Upper lobe of right lung (tissue), 1 donor: ENCODE measurements around the gene TBX3. TPM values are rescaled to one million over a fixed set of nuclear protein-coding genes. Genes with fewer than 3 reads are reported as not detected.
"Not testable (repeated sequence)": the region's sequence is repeated elsewhere in the genome, so short reads cannot be mapped to it uniquely, and the experiment has no call there.

Experiments
- ATAC-seq: fragments of 200-7000 bp; cut with Tn5 transposase; one replicate; pipeline ENCODE4 v1.9.1; 2020; ENCODE audit warnings: mild to moderate bottlenecking, moderate library complexity
- DNase-seq: peaks from one replicate; pipeline ENCODE4 v3.0.0-alpha.2; 2020
- H3K27ac ChIP-seq: fragments of 200-600 bp; one replicate; pipeline ENCODE4 v1.8.0; 2022
- H3K27me3 ChIP-seq: fragments of 200-600 bp; one replicate; pipeline ENCODE4 v1.8.0; 2022; ENCODE audit warnings: mild to moderate bottlenecking
- H3K36me3 ChIP-seq: fragments of 200-600 bp; one replicate; pipeline ENCODE4 v1.8.0; 2022
- H3K4me1 ChIP-seq: fragments of 200-600 bp; one replicate; pipeline ENCODE4 v1.8.0; 2022
- H3K4me3 ChIP-seq: fragments of 200-600 bp; one replicate; pipeline ENCODE4 v1.8.0; 2022; ENCODE audit warnings: mild to moderate bottlenecking
- H3K9me3 ChIP-seq: fragments of 200-600 bp; one replicate; pipeline ENCODE4 v1.8.0; 2022
- CTCF ChIP-seq: fragments of 200-600 bp; IDR thresholded peaks from one replicate; pipeline ENCODE4 v1.8.0; 2022; ENCODE audit warnings: antibody characterized with exemption
- intact Hi-C: fragments of 100-400 bp; cut with DNase I; formaldehyde crosslinking; loops from one replicate; pipeline ENCODE4 v1.11.0; 2022
- total RNA-seq: library from RNA; stranded (reverse); fragmentation: NEBNext Ultra II Directional; extraction: Animal tissue kit (Norgen Biotek cat#: 25700); gene quantifications from one replicate; pipeline ENCODE4 v1.2.1, GENCODE V29; 2021
- donor health status: DM: no; HTN: yes; CAD: no; lungs with severe emphysema.

TBX3 gene
- total RNA-seq, 1 donor from 2014 or later: 35.9 TPM

DNA sequence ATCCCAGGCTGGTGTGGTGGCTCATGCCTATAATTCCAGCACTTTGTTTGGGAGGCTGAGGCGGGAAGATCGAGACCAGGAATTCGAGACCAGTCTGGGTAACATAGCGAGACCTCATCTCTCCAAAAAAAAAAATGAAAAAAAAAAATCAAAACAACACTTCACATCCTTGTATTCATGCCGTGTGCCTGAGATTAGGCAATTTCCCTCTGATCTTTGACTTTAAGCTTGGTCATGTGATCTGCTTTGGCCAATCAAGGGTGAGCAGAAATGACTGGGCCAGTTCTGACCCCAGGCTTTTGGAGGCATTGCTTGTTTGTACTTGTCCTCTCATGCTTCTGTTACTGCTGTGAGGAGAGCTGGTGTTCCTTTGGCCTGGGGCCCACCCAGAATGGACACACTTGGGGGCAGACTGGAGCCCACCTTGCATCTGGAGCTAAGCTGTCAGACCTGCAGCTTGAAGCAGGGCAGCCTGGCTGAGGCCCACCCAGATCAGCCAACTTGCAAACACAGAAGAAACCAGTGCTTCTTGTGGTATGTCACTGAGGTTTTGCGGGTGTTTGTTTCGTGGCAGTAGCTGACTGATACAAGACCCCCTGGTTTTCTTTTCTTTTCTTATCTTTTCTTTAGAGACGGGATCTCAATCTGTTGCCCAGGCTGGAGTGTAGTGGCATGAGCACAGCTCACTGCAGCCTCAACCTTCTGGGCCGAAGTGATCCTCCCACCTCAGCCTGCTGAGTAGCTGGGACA is 29.7 kb upstream of the TBX3 start:
- intact Hi-C loops: no loop called here
- Histone ChIP-seq H3K4me3 (no peak overlapping the region), H3K27ac (no peak overlapping the region), H3K4me1 (no peaks in the 10 kb centered on the region), H3K27me3 (no peaks in the 10 kb centered on the region), H3K9me3 (no peaks in the 10 kb centered on the region), H3K36me3 (no peaks in the 10 kb centered on the region)
- no peak for ATAC-seq
- TF ChIP-seq CTCF: no peak
- no peak for DNase-seq

- Histone ChIP-seq H3K4me3 (no peak overlapping the region), H3K9me3 (no peaks in the 10 kb centered on the region), H3K36me3 (no peaks in the 10 kb centered on the region), H3K27ac (no peak overlapping the region), H3K27me3 (peaks cover 4% of the 10 kb centered on the region), H3K4me1 (no peaks in the 10 kb centered on the region)
- ATAC-seq: no peak
- no peak for DNase-seq
- intact Hi-C loops: no loop called here
- no peak for TF ChIP-seq CTCF
These were observed 27.7 kb upstream of the TBX3 start for GRCh38 chr12:114711689-114712152.

- Histone ChIP-seq H3K9me3 (no peaks in the 10 kb centered on the region), H3K27ac (no peak overlapping the region), H3K4me1 (no peaks in the 10 kb centered on the region), H3K4me3 (no peak overlapping the region), H3K27me3 (peaks cover 4% of the 10 kb centered on the region), H3K36me3 (no peaks in the 10 kb centered on the region)
- intact Hi-C loops: no loop called here
- no peak for TF ChIP-seq CTCF
- ATAC-seq (no peak), DNase-seq (no peak)
These were observed 26.2 kb upstream of the TBX3 start for GRCh38 chr12:114710151-114710550.

DNA sequence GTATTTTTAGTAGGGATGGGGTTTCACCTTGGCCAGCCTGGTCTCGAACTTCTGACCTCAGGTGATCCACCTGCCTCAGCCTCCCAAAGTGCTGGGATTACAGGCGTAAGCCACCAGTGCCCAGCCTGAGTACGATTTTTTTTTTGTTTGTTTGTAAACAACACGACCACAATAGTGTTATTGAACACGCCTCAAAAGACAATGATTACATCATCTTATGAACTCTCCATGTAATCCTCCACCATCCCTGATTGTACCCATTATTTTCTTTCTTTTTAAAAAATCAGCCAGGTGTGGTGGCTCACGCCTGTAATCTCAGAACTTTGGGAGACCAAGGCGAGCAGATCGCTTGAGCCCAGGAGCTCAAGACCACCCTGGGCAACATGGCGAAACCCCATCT is 25.1 kb upstream of the TBX3 start:
- TF ChIP-seq CTCF: no peak
- Histone ChIP-seq H3K27ac (no peak overlapping the region), H3K4me3 (no peak overlapping the region), H3K9me3 (no peaks in the 10 kb centered on the region), H3K4me1 (no peaks in the 10 kb centered on the region), H3K36me3 (no peaks in the 10 kb centered on the region), H3K27me3 (peaks cover 4% of the 10 kb centered on the region)
- intact Hi-C loops: no loop called here
- no peak for DNase-seq
- no peak for ATAC-seq

- ATAC-seq, intact Hi-C loops, H3K27ac ChIP-seq, H3K4me1 ChIP-seq, H3K9me3 ChIP-seq, H3K36me3 ChIP-seq, H3K27me3 ChIP-seq, H3K4me3 ChIP-seq, DNase-seq: not testable (repeated sequence)
These were observed 24.6 kb upstream of the TBX3 start for GRCh38 chr12:114708598-114708997.

DNA sequence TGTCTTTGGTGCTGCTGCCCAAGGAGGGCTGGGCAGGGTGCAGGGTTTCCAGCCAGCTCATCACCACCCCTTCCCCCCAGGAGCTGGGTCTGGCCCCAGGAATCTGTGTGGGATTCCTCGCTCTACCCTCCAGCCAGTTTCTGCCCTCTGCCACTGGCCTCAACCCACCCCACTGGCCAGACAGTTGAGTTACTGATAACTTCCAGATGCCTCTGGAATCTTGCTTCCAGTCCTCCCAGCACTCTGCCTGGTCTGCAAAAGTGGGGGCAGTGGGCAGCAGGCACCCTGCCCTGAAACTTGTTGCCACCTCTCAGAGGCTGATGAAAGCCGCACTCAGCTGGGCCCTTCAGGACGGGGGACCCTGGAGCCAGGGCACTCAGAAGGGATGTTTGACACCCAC is 20.1 kb upstream of the TBX3 start:
- Histone ChIP-seq H3K4me3 (no peak overlapping the region), H3K4me1 (no peaks in the 10 kb centered on the region), H3K27ac (no peak overlapping the region), H3K36me3 (no peaks in the 10 kb centered on the region), H3K27me3 (peaks cover 44% of the 10 kb centered on the region), H3K9me3 (no peaks in the 10 kb centered on the region)
- ATAC-seq (peak; percentile 46), DNase-seq (no peak)
- intact Hi-C loops: no loop called here
- no peak for TF ChIP-seq CTCF
